SK-N-SH (cell line): Measurements from ENCODE around the gene PARVB.

Experiments
- EP300 ChIP-seq, 2 experiments: IDR thresholded peaks; 2 replicates each; pipeline versions ENCODE4 v1.4.0 to v1.6.1; 2012; ENCODE audit warnings: borderline replicate concordance in 1 of 2, low read depth in 1 of 2, low read length in 1 of 2
- NFIC ChIP-seq: IDR thresholded peaks from 2 replicates; pipeline ENCODE4 v1.4.0; 2012; ENCODE audit warnings: borderline replicate concordance

DNA sequence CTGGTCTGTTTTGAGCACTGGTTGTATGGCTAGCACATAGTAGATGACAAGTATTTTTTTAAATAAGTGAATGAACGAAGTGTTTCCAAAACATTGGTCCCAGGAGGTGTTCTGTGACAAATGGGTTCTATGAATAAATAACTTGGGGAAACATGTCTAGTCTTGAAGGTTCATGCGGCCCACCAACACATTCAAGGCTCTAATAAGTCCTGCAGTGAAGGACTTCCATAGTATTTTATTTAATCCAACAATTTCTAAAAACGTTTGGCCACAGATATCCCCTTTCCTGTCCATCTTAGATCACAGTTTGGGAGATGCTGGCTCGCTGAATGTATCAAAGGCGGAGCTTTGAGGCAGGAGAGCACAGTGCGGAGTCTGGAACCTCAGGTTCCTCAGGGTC lies 179.1 kb downstream of the PARVB start:
- TF ChIP-seq EP300 (IDR thresholded peaks at IDR 0.05; ENCODE audit: borderline replicate concordance in 1 of 2, low read depth in 1 of 2, low read length in 1 of 2), result no peak
- no peak for TF ChIP-seq NFIC
